ENCODE measurements around the gene TCF15.

- no peak for TF ChIP-seq CTCF (conservative IDR thresholded peaks at IDR 0.05; ENCODE audit: low read depth in 2 of 2)
- TF ChIP-seq EZH2phosphoT487 (IDR thresholded peaks at IDR 0.05; ENCODE audit: unreplicated experiment) = no peak
- TF ChIP-seq, protein P1, sequence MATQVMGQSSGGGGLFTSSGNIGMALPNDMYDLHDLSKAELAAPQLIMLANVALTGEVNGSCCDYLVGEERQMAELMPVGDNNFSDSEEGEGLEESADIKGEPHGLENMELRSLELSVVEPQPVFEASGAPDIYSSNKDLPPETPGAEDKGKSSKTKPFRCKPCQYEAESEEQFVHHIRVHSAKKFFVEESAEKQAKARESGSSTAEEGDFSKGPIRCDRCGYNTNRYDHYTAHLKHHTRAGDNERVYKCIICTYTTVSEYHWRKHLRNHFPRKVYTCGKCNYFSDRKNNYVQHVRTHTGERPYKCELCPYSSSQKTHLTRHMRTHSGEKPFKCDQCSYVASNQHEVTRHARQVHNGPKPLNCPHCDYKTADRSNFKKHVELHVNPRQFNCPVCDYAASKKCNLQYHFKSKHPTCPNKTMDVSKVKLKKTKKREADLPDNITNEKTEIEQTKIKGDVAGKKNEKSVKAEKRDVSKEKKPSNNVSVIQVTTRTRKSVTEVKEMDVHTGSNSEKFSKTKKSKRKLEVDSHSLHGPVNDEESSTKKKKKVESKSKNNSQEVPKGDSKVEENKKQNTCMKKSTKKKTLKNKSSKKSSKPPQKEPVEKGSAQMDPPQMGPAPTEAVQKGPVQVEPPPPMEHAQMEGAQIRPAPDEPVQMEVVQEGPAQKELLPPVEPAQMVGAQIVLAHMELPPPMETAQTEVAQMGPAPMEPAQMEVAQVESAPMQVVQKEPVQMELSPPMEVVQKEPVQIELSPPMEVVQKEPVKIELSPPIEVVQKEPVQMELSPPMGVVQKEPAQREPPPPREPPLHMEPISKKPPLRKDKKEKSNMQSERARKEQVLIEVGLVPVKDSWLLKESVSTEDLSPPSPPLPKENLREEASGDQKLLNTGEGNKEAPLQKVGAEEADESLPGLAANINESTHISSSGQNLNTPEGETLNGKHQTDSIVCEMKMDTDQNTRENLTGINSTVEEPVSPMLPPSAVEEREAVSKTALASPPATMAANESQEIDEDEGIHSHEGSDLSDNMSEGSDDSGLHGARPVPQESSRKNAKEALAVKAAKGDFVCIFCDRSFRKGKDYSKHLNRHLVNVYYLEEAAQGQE (IDR thresholded peaks at IDR 0.05; ENCODE audit: unreplicated experiment) = no peak
- TF ChIP-seq POLR2AphosphoS5 (IDR thresholded peaks at IDR 0.05; ENCODE audit: low read depth) = no peak
- no peak for TF ChIP-seq STAT1 (IDR thresholded peaks at IDR 0.05; ENCODE audit: unreplicated experiment)
- TF ChIP-seq ZNF114 (CRISPR knock-in tag; IDR thresholded peaks at IDR 0.05) = no peak
- TF ChIP-seq NANOG (IDR thresholded peaks at IDR 0.05; ENCODE audit: borderline replicate concordance) = no peak
Observed at GRCh38 chr20:603116-603640, 6.9 kb downstream of the TCF15 start.

All from GM23338 (cell line).